HepG2 (cell line): ENCODE measurements around the gene SOWAHD. TPM values are rescaled to one million over a fixed set of nuclear protein-coding genes. Genes with fewer than 3 reads are reported as not detected.
A peak's percentile ranks its signal among the peaks of the same experiment; 100 is the strongest.

ENCODE experiments used
- AGO2 ChIP-seq: fragments of 200-400 bp; formaldehyde crosslinking; optimal IDR thresholded peaks from 2 replicates; pipeline ENCODE3; 2017; ENCODE audit warnings: mild to moderate bottlenecking, low read depth, low read length, moderate library complexity
- ASH2L ChIP-seq: fragments of 300-600, 200-600 bp; sonication (generic); IDR thresholded peaks from 2 replicates; pipeline ENCODE4 v1.7.0; 2017; ENCODE audit warnings: low read depth, mild to moderate bottlenecking, moderate library complexity, mixed read lengths, low read length; ENCODE audit not compliant: insufficient read length
- BORCS8-MEF2B ChIP-seq: sonication (generic); formaldehyde crosslinking; IDR thresholded peaks from 2 replicates; pipeline ENCODE4 v1.8.0; 2022; ENCODE audit warnings: mild to moderate bottlenecking, missing genetic modification reagents
- GTF2F1 ChIP-seq: fragments of 150-350 bp; IDR thresholded peaks from 2 replicates; pipeline ENCODE4 v1.6.1; 2014; ENCODE audit warnings: low read length
- GZF1 ChIP-seq: sonication (generic); formaldehyde crosslinking; IDR thresholded peaks from 2 replicates; pipeline ENCODE4 v1.5.1; 2020; ENCODE audit warnings: mild to moderate bottlenecking, missing genetic modification reagents
- HOXA3 ChIP-seq: sonication (generic); formaldehyde crosslinking; IDR thresholded peaks from 2 replicates; pipeline ENCODE4 v1.5.0; 2020; ENCODE audit warnings: missing genetic modification reagents
- NFYC ChIP-seq: IDR thresholded peaks from 2 replicates; pipeline ENCODE4 v1.6.1; 2016; ENCODE audit warnings: missing genetic modification reagents, missing compliant biosample characterization
- NR2C2 ChIP-seq: sonication (generic); formaldehyde crosslinking; IDR thresholded peaks from 2 replicates; pipeline ENCODE4 v1.4.0; 2020; ENCODE audit warnings: missing genetic modification reagents, mild to moderate bottlenecking, moderate library complexity, borderline replicate concordance
- RBM22 ChIP-seq: fragments of 200-400 bp; formaldehyde crosslinking; optimal IDR thresholded peaks from 2 replicates; pipeline ENCODE3; 2017; ENCODE audit warnings: mild to moderate bottlenecking, low read length, moderate library complexity
- SMARCE1 ChIP-seq: fragments of 450-650 bp; IDR thresholded peaks from 2 replicates; pipeline ENCODE4 v1.6.1; 2017; ENCODE audit warnings: borderline replicate concordance
- ZBTB2 ChIP-seq: sonication (generic); formaldehyde crosslinking; IDR thresholded peaks from 2 replicates; pipeline ENCODE4 v1.8.0; 2022; ENCODE audit warnings: low read depth, missing genetic modification reagents
- ZNF264 ChIP-seq: sonication (generic); formaldehyde crosslinking; IDR thresholded peaks from 2 replicates; pipeline ENCODE4 v1.4.0; 2020; ENCODE audit warnings: missing genetic modification reagents
- ZNF883 ChIP-seq: sonication (generic); formaldehyde crosslinking; IDR thresholded peaks from 2 replicates; pipeline ENCODE4 v1.5.1; 2020; ENCODE audit warnings: mild to moderate bottlenecking, missing genetic modification reagents; ENCODE audit errors: not compliant biosample characterization
- polyA plus RNA-seq, 8 experiments: library from polyadenylated mRNA; depleted of rRNA in 3 of 8; stranded (reverse) in 7 of 8; unstranded in 1 of 8; fragments of >200 nt; fragmentation: Illumina TruSeq in 4 of 8; extraction: Trizol in 4 of 8; gene quantifications; 2 replicates each; pipeline versions ENCODE4 v1.2.1 to v1.2.3, GENCODE V29; 2011 to 2016; ENCODE audit warnings: low read depth in 4 of 8, missing spikeins in 1 of 8, mixed read lengths in 1 of 8; ENCODE audit not compliant: insufficient read depth in 1 of 8
- total RNA-seq, 5 experiments: library from RNA; depleted of rRNA; stranded (reverse); fragments of >200 nt; fragmentation: Illumina TruSeq; extraction: Trizol; gene quantifications; 2 replicates each; pipeline ENCODE4 v1.2.3, GENCODE V29; 2016; ENCODE audit warnings: low read depth in 1 of 5
- TF ChIP-seq, protein P1 (sequence below): sonication (generic); formaldehyde crosslinking; IDR thresholded peaks from one replicate; pipeline ENCODE4 v1.5.1; 2020; ENCODE audit warnings: mild to moderate bottlenecking, missing genetic modification reagents; ENCODE audit errors: not compliant biosample characterization
- TF ChIP-seq, protein P2 (sequence below): IDR thresholded peaks from 2 replicates; pipeline ENCODE4 v1.6.1; 2016; ENCODE audit warnings: missing biosample characterization, missing genetic modification reagents, low read depth
- TF ChIP-seq, protein P3 (sequence below): IDR thresholded peaks from 2 replicates; pipeline ENCODE4 v1.6.1; 2018; ENCODE audit warnings: missing genetic modification reagents

Gene SOWAHD
- total and polyA plus RNA-seq, 2 of the 13 experiments (the other 11 are each of a cell fraction or from before 2014, with no cell fraction given), result 1.0 to 1.3 TPM

GRCh38 chrX:119757979-119758730, at the start of gene SOWAHD (continued):
- TF ChIP-seq, protein P1, sequence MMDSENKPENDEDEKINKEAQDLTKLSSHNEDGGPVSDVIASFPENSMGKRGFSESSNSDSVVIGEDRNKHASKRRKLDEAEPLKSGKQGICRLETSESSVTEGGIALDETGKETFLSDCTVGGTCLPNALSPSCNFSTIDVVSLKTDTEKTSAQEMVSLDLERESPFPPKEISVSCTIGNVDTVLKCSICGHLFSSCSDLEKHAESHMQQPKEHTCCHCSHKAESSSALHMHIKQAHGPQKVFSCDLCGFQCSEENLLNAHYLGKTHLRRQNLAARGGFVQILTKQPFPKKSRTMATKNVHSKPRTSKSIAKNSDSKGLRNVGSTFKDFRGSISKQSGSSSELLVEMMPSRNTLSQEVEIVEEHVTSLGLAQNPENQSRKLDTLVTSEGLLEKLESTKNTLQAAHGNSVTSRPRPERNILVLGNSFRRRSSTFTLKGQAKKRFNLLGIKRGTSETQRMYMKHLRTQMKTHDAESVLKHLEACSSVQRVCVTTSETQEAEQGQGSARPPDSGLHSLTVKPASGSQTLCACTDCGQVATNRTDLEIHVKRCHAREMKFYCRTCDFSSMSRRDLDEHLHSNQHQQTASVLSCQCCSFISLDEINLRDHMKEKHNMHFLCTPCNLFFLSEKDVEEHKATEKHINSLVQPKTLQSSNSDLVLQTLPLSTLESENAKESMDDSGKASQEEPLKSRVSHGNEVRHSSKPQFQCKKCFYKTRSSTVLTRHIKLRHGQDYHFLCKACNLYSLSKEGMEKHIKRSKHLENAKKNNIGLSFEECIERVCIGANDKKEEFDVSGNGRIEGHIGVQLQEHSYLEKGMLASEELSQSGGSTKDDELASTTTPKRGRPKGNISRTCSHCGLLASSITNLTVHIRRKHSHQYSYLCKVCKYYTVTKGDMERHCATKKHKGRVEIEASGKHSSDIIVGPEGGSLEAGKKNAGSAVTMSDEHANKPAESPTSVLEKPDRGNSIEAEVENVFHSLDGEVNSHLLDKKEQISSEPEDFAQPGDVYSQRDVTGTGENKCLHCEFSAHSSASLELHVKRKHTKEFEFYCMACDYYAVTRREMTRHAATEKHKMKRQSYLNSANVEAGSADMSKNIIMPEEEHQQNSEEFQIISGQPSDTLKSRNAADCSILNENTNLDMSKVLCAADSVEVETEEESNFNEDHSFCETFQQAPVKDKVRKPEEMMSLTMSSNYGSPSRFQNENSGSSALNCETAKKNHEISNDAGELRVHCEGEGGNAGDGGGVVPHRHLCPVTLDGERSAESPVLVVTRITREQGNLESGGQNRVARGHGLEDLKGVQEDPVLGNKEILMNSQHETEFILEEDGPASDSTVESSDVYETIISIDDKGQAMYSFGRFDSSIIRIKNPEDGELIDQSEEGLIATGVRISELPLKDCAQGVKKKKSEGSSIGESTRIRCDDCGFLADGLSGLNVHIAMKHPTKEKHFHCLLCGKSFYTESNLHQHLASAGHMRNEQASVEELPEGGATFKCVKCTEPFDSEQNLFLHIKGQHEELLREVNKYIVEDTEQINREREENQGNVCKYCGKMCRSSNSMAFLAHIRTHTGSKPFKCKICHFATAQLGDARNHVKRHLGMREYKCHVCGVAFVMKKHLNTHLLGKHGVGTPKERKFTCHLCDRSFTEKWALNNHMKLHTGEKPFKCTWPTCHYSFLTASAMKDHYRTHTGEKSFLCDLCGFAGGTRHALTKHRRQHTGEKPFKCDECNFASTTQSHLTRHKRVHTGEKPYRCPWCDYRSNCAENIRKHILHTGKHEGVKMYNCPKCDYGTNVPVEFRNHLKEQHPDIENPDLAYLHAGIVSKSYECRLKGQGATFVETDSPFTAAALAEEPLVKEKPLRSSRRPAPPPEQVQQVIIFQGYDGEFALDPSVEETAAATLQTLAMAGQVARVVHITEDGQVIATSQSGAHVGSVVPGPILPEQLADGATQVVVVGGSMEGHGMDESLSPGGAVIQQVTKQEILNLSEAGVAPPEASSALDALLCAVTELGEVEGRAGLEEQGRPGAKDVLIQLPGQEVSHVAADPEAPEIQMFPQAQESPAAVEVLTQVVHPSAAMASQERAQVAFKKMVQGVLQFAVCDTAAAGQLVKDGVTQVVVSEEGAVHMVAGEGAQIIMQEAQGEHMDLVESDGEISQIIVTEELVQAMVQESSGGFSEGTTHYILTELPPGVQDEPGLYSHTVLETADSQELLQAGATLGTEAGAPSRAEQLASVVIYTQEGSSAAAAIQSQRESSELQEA (CRISPR knock-in tag), result peak; percentile 21
- TF ChIP-seq HOXA3 (CRISPR knock-in tag) (peak; percentile 73; the same call in 1 of the 2 replicates), ZBTB2 (CRISPR knock-in tag) (no peak), ZNF883 (CRISPR knock-in tag) (no peak), GZF1 (CRISPR knock-in tag) (no peak), SMARCE1 (no peak), RBM22 (no peak), NR2C2 (CRISPR knock-in tag) (peak; percentile 74), AGO2 (no peak), ZNF264 (CRISPR knock-in tag) (0 out of 2 replicates have a peak, but pooled peaks have one; percentile 34), NFYC (CRISPR knock-in tag) (no peak), GTF2F1 (no peak), BORCS8-MEF2B (CRISPR knock-in tag) (no peak), ASH2L (no peak)
- TF ChIP-seq, protein P2, sequence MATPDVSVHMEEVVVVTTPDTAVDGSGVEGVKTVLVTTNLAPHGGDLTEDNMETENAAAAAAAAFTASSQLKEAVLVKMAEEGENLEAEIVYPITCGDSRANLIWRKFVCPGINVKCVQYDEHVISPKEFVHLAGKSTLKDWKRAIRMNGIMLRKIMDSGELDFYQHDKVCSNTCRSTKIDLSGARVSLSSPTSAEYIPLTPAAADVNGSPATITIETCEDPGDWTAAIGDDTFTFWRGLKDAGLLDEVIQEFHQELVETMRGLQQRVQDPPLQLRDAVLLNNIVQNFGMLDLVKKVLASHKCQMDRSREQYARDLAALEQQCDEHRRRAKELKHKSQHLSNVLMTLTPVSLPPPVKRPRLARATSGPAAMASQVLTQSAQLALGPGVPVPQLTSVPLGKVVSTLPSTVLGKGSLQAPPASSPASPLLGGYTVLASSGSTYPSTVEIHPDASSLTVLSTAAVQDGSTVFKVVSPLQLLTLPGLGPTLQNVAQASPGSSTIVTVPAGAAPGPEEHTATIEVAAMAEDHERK (CRISPR knock-in tag), result no peak
- TF ChIP-seq, protein P3, sequence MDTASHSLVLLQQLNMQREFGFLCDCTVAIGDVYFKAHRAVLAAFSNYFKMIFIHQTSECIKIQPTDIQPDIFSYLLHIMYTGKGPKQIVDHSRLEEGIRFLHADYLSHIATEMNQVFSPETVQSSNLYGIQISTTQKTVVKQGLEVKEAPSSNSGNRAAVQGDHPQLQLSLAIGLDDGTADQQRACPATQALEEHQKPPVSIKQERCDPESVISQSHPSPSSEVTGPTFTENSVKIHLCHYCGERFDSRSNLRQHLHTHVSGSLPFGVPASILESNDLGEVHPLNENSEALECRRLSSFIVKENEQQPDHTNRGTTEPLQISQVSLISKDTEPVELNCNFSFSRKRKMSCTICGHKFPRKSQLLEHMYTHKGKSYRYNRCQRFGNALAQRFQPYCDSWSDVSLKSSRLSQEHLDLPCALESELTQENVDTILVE (CRISPR knock-in tag), result no peak
